Testis (tissue), 2 donors: ENCODE results near the gene RHBDF1.

ENCODE experiments used
- CTCF ChIP-seq, 3 experiments: fragments of 450-650 bp in 2 of 3; fragments of 200-600 bp in 1 of 3; sonication (generic) in 1 of 3; IDR thresholded peaks; one replicate each; pipeline ENCODE4 v1.5.1; 2016 to 2019; ENCODE audit warnings: antibody characterized with exemption in 3 of 3, mild to moderate bottlenecking in 2 of 3, moderate library complexity in 1 of 3
- POLR2A ChIP-seq: fragments of 450-650 bp; IDR thresholded peaks from one replicate; pipeline ENCODE4 v1.6.1; 2017; ENCODE audit warnings: antibody characterized with exemption, mild to moderate bottlenecking, moderate library complexity

- TF ChIP-seq CTCF (IDR thresholded peaks at IDR 0.05) (no peak), POLR2A (no peak)
These were observed 25.4 kb upstream of the RHBDF1 start for GRCh38 chr16:97822-98221.
